HG02938 (cell line): Measurements from ENCODE around the gene RBM6.
"Not testable (repeated sequence)": the region's sequence is repeated elsewhere in the genome, so short reads cannot be mapped to it uniquely, and the experiment has no call there.

ENCODE experiments used
- ATAC-seq: cut with Tn5 transposase; IDR thresholded peaks from one replicate; pipeline ENCODE4 v1.9.1; 2021; ENCODE audit warnings: mild to moderate bottlenecking, moderate library complexity; ENCODE audit not compliant: unreplicated experiment

RBM6 gene

DNA sequence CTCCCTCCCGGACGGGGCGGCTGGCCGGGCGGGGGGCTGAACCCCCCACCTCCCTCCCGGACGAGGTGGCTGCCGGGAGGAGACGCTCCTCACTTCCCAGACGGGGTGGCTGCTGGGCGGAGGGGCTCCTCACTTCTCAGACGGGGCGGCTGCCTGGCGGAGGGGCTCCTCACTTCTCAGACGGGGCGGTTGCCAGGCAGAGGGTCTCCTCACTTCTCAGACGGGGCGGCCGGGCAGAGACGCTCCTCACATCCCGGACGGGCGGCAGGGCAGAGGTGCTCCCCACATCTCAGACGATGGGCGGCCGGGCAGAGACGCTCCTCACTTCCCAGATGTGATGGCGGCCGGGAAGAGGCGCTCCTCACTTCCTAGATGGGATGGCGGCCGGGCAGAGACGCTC is 145.0 kb downstream of the RBM6 start:
- ATAC-seq = not testable (repeated sequence)

DNA sequence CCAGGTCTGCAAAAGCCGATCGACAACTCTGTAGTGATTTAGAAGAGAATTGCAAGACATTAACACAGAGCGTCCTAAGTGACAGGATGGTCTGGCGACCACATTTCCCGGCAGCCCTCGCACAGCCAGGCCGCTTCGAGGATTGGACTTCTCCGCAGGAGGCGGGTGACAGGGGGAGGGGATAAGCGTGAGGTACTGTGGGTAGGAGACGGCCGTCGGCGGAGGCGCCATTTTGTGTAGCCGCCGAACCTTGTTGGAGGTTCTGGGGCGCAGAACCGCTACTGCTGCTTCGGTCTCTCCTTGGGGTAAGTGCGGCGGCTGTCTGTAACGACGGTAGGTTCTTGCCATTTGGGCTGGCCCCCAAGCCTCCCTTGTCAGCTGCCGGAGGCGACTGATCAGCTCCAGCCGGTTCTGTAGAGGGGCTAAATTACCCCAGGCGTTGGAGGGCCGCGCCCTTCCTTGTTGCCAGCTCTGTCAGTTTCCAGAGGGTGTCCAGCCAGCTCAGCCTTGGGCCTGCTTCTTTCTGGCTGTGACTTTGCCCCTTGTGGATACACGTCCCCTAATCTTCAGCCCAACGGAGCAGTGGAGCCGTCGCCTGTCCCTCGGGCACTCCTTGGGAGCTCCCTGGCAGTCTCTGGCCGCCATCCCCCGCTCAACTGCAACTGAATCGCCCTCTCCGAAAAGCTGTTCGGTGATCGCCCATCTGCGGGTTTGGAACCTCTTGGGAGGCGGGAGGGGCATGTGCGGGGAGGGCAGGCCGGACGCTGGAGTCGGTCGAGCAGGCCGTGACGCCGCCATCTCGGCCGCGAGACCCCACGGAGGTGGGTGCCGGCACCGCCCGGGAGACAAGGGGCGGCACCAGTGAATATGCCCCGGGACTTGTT is 149.0 kb downstream of the RBM6 start, which contains the start of gene RBM5:
TSS of gene RBM5 (plus strand) at position 195 of the 884 bp plus-strand sequence. CDS start 1,516 bp downstream, outside the sequence.
- peak; percentile 93 for ATAC-seq

DNA sequence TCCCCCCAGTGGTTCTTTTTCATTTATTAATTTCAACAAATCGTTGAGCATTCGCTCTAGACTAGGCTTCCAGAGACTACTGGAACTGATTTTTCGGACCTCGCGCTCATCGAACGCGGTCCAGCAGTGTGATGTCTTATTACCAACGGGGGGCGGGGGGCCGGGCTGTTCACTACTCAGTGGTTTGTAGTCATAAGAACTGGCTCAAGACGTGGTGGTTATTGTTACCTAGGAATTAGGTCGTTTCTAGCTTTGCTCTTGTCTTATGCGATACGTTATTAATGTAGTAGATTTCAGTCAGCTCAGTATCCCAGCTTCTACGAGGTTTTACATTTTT is 149.6 kb downstream of the RBM6 start:
- ATAC-seq = no peak

DNA sequence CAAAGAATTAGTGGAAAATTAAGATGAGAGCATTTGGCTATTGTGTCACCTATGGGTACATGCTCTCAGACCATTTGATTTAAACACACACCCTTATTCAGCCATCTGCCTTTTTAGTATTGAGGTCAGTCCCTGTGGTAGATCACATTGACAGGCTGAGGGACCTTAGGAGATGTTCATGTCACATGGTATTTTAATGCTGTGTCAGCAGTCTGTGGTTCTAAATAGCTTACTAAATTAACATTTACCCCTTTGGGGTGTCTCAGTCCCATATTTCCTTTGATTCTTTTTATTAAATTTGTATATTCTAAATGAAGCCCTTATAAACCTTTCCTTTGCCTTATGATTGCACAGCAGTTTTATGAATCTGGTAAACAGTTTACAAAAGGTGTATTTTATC is 151.0 kb downstream of the RBM6 start:
- no peak for ATAC-seq

DNA sequence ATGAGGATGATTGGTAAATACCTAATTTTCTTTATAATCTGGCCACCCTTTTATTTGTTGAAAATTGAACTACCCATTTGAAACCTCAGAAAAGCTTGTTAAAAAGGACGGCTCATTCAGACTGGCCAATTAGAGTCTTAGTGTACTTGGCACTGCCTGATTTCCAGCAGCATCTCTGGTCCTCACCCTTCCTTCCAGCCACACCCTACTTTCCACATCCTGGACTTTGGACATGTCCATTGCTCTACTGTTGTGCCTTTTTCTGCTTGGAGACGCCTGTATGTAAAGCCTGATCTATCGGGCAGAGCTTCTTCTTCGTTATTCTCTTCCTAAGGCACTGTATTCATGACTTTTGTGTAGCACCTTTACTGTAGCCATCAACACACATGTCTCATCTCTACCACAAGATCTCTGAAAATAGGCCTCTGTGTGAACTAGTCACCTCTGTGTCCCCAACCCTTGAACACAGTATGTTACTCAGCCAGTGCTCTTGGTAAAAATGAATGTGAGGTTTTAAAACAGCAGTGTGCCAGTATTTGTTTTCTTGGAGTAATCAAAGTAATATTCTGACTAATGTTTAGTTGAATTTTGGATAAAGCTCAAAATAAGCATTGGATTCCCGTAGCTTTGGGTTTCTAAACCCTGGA is 155.5 kb downstream of the RBM6 start:
- no peak for ATAC-seq

DNA sequence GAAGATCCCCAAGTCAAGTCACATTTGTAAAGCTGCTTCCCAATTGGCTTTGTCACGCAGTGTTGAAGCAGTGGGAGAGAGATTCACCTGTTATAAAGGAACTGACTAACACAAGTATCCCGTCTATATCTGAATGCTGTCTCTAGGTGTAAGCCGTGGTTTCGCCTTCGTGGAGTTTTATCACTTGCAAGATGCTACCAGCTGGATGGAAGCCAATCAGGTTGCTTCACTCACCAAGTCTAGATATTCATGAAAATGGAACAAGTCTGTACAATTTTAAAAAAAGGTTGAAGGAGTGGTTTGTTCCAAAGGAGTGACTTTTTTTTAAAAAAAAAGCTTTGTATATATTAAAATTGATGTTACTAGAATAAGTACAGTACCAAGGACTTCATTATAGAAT is 160.4 kb downstream of the RBM6 start:
- no peak for ATAC-seq

DNA sequence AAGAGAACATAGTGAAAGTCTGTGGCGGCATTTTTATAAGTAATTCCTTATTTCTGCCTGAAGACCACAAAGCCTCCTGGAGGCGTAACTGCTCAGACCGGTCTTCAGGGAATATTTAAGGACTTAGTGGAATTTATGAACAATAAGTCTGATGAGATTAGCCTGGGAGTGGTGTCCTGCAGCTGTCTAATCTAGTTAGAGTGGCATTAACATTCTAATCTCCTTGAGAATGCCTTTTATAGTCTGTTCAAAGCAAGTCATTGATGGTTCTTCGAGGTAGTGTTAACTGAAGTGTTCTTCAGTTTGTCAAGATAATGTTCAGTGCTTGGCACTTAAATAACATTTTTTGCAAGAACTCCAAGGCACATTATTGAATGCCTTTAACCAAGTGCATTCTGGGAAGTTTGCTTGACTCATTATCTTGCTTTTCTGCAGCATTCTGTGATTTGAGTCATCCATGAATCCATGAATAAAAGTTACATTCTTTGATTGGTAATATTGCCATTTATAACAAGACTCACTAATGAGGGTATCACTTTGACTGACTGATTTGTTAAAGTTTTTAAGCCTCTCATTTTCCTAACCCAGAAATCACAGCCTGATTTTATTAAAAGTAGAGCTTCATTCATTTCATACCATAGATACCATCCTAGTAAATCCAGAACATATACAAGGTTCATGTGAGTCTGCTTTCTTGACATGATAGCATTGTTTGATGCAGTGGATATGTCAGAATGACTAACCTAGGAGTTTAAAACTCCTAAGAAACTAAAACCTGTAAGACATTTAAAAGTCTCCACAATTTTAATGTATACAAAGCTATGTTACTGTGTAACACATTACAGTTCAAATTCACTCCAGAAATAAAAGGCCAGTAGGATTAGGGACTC is 161.3 kb downstream of the RBM6 start:
- ATAC-seq = no peak

DNA sequence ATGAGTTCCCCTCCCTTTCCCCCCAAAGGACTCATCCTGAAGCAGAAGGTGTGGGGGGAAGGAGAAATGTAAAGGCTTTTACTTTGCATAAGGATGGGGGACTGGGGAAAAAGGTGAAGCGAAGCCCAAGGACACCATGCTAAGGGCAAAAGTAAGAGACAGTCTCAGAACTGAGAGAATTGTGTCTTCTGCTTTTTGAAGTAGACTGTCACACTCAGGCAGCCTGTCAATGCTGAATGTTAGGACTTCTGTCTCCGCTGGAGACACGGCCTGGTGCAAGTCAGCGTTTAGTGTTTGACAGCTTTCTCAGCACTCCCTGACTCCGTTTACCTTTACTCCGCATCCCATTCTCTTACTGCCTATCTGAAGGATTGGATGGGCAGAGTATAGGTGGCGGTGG is 162.6 kb downstream of the RBM6 start:
- no peak for ATAC-seq

DNA sequence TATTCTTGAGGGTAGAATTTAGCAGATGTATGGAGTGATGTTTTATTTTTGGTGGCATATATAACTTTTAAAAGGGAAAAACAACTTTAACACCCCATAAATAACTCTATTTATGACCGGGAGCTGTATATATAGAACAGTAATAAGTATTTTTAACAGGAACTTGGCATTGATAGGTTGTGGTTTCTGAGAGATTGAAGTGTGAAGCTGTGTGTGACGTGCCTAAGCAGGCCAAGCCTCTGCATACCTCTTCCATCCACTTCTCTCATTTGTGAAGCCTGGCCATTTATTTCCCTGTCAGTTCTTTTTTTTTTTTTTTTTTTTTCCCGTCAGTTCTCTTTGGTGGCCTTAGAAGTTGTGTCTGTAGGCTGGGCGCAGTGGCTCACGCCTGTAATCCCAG is 171.8 kb downstream of the RBM6 start:
- no peak for ATAC-seq

DNA sequence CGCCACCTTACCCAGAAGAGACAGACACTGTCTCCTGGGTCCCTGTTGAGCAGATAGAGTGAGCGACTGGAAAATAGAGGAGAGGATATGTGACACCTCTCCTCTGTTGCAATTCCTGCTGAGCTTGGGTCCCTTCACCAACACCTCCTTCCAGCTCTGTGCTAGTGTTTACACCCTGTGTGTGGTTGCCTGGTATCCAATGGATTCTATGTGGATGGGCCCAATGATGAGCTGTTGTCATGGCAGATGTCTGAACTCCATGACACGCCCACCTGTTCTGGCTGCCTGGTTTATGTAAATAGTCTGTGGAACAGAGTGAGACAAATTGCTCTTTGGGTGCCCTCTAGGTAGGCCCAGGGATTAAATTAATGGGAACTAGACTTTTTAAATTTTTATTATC is 172.5 kb downstream of the RBM6 start:
- ATAC-seq = no peak

DNA sequence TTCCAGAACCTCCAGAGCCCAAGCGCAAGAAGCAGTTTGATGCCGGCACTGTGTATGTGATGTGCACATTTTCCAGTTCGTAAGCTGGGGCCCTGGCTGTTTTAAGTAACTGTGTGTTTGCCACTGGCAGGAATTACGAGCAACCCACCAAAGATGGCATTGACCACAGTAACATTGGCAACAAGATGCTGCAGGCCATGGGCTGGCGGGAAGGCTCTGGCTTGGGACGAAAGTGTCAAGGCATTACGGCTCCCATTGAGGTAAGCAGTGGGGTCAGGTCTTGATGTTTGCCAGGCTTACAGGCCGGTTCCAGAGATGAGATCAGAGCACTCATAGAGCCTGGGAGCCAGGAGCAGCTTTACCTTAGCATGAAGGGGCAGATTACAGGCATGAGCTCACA is 177.2 kb downstream of the RBM6 start:
- ATAC-seq = no peak

DNA sequence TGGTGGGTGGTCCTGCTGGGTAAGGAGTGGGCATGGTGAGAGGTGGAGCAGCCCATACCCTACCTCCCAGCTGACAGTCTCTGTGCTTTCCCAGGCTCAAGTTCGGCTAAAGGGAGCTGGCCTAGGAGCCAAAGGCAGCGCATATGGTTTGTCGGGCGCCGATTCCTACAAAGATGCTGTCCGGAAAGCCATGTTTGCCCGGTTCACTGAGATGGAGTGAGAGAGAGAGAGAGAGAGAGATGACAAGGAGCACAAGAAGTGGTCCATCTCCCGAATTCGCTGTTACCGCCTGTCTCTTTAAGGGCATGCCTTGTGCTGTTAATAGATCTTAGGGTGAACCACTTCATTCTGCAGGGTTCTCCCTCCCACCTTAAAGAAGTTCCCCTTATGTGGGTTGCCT is 178.3 kb downstream of the RBM6 start:
- ATAC-seq = no peak

DNA sequence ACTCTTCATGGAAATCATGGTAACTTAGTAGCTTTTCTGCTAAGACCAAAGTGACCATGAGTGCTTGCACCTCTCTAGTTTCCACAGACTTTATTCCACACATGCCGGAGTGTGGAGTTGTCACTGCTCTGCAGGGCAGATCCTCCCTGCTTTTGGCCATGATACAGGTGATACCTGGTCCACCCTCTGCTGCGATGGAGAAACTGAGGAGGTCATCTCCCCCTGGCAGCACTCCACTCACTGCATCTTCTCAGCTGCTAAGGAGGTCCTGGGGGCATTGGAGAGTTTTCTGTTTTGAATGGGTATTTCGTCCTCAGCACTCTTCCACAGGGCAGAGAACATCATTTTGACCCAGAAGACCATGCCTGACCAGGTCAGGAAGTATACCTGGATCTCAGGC is 179.8 kb downstream of the RBM6 start:
- no peak for ATAC-seq

DNA sequence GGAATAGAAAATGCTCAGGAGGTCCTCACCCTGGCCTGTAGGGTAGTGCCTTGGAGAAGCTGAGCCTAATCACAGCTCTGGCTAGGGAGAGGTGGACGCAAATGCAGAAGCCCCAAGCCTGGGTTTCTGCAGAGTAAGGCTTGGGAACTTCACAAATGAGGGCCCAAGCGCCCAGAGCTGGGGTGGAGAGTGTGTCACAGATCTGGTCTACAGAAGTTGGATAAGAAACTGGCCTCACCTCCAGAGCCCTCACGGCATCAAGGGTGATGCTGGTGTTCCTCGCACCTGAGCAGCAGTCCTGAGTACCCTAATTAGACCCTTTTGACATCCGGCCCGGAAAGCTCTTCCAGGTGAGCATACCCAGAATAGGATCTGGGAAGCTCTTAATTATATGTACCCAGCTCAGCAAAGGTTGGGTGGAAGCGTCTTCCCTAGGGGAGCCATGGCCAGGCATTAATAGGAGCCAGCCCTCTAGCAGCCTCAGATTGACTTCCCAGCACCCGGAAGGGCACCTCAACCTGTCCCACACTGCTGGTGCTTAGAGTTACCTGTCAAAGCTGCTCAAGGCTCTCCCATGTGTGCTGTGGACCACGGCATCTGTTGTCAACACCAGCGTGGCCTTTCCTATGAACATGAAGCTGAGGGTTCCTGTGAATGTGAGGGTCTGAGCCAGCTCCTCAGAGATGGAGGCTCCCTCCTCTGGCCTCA is 180.6 kb downstream of the RBM6 start:
- ATAC-seq = no peak

DNA sequence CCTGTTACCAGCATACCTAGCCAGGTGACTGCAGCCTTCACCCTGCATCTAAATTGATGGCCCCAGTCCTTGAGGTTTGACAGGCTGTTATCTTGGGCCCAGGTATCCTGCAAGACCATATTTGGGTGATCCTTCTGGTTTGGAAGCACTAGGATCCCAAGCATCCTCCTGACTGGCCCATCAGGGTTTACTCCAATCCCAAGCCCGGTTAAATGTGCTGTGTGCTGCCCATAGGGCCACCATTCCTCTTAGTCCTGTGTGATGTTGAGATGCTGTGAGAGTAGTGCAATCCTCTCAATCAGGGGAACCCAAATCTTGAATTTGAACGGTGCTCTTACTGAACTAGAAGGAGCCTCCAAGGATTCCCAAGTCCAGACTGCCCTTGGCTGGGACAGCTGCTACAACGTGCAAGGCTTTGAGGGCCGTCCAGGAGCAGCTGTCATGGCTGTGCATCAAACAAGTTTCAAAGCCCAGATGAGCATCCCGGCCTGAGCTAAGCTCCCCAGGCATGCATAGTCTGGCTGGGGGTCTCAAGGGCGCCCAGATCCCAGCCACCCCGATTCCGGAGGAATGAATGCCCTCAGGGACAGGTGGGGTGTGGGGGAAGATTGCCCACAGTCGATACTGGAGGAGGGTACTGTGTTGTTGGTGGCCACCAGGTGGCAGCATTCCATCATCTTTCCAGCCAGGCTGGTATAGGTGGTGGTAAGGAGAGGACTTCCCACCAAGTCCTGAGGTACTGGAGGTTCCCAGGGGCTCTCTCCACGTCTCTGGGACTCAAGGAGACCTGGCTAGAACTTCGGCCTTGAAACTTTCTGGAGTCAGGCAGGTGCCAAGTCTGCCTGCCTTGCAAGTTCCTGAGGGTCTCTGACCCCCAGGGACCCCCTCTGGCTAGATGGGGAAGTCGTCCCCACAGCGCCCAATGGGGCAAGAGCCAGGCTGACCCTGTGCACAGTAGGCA is 181.4 kb downstream of the RBM6 start:
- ATAC-seq = no peak

DNA sequence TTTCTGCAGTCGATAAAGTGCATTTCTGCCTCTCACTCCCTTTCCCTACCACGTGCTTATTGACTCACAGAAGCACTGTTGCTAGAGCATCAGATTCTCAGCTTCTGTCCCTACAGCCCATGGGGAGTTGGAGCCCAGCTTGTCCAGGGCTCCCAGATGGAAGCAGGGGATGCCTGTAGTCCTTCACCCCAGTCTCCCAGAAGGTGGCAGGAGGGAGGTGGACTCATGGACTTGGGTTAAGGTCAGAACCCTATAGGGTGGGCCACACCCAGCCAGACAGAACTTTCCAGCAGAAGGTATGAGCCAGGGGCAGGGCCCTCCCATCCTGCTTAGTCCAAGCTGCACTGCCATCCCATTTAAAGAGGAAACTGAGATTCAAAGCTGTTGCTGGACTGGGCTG is 182.1 kb downstream of the RBM6 start:
- no peak for ATAC-seq

DNA sequence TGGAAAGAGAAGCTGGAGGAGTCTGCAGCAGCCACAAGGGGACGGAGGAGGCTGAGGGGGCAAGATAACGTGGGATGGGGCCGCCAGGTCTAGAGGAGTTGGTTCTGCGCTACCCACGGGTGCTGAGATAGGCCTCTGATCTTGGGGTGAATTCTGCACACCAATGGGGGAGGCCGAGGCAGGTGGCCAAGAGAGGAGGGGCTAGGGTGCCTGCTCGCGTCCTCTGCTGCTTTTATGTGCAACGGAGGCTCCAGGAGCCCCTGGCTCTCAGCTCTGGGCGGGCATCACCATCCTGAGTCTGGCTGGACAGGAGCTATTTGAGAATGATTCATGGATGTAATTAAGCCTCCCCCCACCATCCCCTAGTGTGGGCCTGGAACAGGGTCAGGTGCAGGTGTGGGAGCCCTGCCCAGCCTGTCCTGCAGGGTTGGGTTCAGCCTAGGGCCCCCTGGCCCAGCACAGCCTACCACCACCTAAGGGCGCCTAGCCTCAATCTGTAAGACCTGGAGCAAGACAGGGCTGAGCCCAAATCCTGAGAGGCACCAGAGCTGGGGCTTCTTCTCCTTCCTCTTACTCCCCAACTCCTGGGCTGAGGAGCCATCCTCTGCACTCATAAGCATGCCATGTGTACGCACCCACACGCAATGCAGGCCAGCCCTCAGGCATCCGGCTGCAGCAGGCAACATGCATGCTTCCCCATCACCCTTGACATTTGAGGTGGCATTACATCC is 182.9 kb downstream of the RBM6 start:
- ATAC-seq = no peak

DNA sequence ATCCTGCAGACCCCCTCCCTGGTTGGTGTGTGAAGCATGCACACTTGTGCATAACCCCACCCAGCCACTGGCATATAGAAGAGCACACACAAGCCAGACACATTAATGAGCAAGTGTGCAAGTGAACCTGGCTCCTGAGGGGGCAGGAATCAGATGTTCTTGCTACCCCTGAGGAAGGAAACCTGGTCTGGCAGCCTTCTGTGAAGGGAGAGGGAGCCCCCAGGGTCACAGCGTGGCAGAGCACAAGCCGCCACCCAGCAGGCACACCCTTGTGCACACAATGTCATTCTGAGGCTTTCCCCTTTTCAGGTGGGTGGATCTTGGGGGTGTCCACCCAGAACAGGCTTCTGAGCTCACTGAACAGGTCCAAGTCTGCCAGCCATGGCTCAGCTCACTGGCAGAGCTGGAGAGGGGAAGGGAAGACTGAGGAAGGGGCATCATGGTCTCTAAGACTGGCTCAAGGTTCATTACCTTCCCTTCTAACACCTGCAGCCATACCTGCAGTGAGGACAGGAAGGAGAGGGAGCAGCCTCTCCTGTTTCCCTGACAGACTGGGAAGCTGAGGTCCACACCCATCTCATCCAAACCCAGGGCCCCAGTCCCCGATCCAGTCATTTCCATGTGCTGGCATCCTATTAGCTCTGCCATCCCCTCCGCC is 183.6 kb downstream of the RBM6 start:
- ATAC-seq = no peak
